GM12873 (cell line): ENCODE results near the gene TMCO6.

Source experiments
- CTCF ChIP-seq: IDR thresholded peaks from 2 replicates; pipeline ENCODE4 v1.5.1; 2012; ENCODE audit warnings: low read depth, mild to moderate bottlenecking, moderate library complexity, low read length, control low read depth; ENCODE audit not compliant: insufficient read depth; ENCODE audit errors: missing control alignments

Gene TMCO6

GRCh38 chr5:140690941-140691924, 52.0 kb downstream of the TMCO6 start, which contains the start of the genes HARS1 and HARS2:
Gene HARS1, minus strand, starts transcription at chr5:140691370. Its CDS starts 66 bp downstream, at chr5:140691304.
Gene HARS2, plus strand, starts transcription at chr5:140691455. Its CDS starts 194 bp downstream, at chr5:140691649.
- TF ChIP-seq CTCF = no peak

DNA sequence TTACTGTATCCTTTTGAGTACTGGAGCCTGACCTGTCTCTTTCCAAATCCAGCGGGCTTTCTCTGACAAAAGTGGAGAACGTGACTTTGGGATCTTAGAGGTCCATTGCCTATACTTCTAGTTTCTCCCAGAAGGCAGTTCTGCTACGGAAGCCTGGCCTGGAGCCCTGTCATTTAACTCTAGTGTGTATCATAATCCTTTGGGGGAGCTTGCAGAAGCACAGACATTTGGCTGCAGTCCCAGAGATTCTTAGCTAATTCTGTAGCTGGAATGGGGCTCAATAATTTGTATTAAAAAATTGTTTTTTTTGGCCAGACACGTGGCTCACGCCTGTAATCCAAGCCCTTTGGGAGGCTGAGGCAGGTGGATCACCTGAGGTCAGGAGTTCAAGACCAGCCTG, 55.0 kb downstream of the TMCO6 start:
- no peak for TF ChIP-seq CTCF
